Left ventricle myocardium inferior (tissue), 1 donor: ENCODE results near the gene NTN4. TPM values are rescaled to one million over a fixed set of nuclear protein-coding genes. Genes with fewer than 3 reads are reported as not detected.

ENCODE experiments used
- DNase-seq: peaks from one replicate; pipeline ENCODE4 v3.0.0-alpha.2; 2020
- H3K27ac ChIP-seq: fragments of 200-600 bp; replicated peaks from 2 replicates; pipeline ENCODE4 v1.8.0; 2021
- H3K27me3 ChIP-seq: fragments of 200-600 bp; 2 replicates; pipeline ENCODE4 v1.8.0; 2021; ENCODE audit warnings: low read depth
- H3K36me3 ChIP-seq: fragments of 200-600 bp; 2 replicates; pipeline ENCODE4 v1.8.0; 2021
- H3K4me1 ChIP-seq: fragments of 200-600 bp; 2 replicates; pipeline ENCODE4 v1.8.0; 2021
- H3K4me3 ChIP-seq: fragments of 200-600 bp; 2 replicates; pipeline ENCODE4 v1.8.0; 2021; ENCODE audit warnings: mild to moderate bottlenecking, moderate library complexity
- H3K9me3 ChIP-seq: fragments of 200-600 bp; replicated peaks from 2 replicates; pipeline ENCODE4 v1.8.0; 2021
- CTCF ChIP-seq: fragments of 200-600 bp; IDR thresholded peaks from 2 replicates; pipeline ENCODE4 v1.8.0; 2021; ENCODE audit warnings: antibody characterized with exemption, mild to moderate bottlenecking, borderline replicate concordance
- intact Hi-C: fragments of 100-400 bp; cut with micrococcal nuclease; formaldehyde crosslinking; loops from one replicate; pipeline ENCODE4 v1.11.0; 2022
- total RNA-seq: library from RNA; stranded (reverse); fragmentation: NEBNext Ultra II Directional; extraction: Animal tissue kit (Norgen Biotek cat#: 25700); gene quantifications from one replicate; pipeline ENCODE4 v1.2.1, GENCODE V29; 2021
- donor health status: DM: no; HTN: yes; CAD: no; lungs with severe emphysema.

NTN4 gene
- total RNA-seq, 1 donor from 2014 or later = 76.8 TPM

DNA sequence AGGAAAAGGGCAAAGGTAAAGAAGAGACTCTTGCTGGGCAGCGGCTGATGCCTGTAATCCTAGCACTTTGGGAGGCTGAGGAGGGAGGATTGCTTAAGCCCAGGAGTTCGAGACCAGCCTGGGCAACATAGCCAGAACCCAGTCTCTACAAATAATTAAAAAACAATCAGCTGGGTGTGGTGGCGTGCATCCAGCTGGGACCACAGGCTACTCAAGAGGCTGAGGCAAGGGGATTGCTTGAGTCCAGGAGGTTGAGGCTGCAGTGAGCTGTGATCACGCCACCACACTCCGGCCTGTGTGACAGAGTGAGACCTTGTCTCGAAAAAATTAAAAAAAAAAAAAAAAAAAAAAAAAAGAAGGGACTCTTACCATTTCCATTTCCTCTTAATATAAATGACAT, 138.9 kb downstream of the NTN4 start:
- H3K9me3 ChIP-seq = no peaks in the 10 kb centered on the region
- intact Hi-C loops = no loop called here
- peaks cover 48% of the 10 kb centered on the region for H3K4me1 ChIP-seq
- no peaks in the 10 kb centered on the region for H3K36me3 ChIP-seq
- H3K27me3 ChIP-seq = no peaks in the 10 kb centered on the region
- H3K4me3 ChIP-seq = no peak overlapping the region
- no peak for DNase-seq
- TF ChIP-seq CTCF = no peak
- H3K27ac ChIP-seq = peak overlapping the region; percentile 3

DNA sequence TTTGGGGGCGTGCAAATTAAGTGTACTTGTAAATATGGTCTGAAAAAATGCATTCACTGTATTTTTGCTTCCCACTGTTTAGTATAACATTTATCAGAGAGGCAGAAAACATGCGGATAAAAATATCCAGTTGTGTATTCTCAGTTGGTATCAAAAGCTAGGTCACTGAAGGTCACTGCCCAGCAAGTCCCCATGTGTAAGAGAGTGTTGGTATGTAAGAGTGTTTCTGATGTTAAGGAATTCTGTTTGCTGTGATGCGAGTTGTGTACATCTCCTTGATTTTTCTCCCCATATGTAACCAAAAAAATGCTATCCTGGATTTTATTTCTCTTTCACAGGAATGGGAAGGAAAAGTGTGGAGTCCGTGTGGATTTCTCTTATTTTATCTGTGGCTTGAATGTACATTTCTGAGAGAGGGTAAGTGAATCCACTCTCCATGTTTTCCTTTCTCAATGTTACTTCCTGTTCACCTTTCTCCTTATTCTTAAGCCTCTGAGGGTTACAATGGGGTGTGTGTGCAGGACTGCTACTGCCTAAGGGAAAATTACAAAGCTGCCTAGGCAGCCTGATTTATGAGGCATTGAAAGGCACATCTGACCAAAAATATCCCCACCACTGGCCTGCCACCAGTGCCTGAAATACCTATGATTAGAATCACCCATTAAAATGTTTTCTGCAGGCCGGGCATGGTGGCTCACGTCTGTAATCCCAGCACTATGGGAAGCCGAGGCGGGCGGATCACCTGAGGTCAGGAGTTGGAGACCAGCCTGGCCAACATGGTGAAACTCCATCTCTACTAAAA, 141.4 kb downstream of the NTN4 start:
- Histone ChIP-seq H3K4me1 (peaks cover 53% of the 10 kb centered on the region), H3K27ac (peak overlapping the region; percentile 80)

GRCh38 chr12:95646781-95647190, 143.8 kb downstream of the NTN4 start:
- intact Hi-C loops = no loop called here
- DNase-seq = no peak
- Histone ChIP-seq H3K4me1 (peaks cover 48% of the 10 kb centered on the region), H3K9me3 (no peaks in the 10 kb centered on the region), H3K4me3 (peak overlapping the region; percentile 24), H3K27ac (peak overlapping the region; percentile 42), H3K27me3 (no peaks in the 10 kb centered on the region), H3K36me3 (no peaks in the 10 kb centered on the region)
- no peak for TF ChIP-seq CTCF

More for the DNA sequence above, 141.4 kb downstream of the NTN4 start:
- Histone ChIP-seq H3K27me3 (no peaks in the 10 kb centered on the region), H3K4me3 (peak overlapping the region; percentile 36), H3K36me3 (no peaks in the 10 kb centered on the region), H3K9me3 (no peaks in the 10 kb centered on the region)
- TF ChIP-seq CTCF = no peak
- DNase-seq = no peak
- intact Hi-C loops = no loop called here

DNA sequence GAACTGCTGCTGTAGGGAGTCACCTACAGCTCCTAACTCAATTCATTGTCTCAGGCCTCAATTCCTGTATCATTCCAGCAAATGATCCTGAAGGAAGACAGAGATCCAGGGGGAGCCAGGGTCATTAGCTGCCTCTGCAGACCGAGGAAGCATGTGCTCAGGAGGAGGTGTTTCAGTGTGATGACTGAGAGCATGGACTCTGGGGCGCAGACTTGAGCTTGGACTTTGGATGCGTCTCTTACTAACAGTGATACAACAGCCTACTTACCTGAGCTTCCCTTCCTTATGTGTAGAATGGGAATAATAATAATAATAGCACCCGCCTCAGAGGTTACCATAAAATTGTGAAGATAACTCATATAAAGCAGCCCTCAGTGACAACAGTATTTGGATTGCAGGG, 147.3 kb downstream of the NTN4 start:
- no peaks in the 10 kb centered on the region for H3K27me3 ChIP-seq
- H3K4me3 ChIP-seq = no peak overlapping the region
- H3K4me1 ChIP-seq = peaks cover 34% of the 10 kb centered on the region
- H3K9me3 ChIP-seq = no peaks in the 10 kb centered on the region
- no peak for TF ChIP-seq CTCF
- no peaks in the 10 kb centered on the region for H3K36me3 ChIP-seq
- DNase-seq = no peak
- intact Hi-C loops = no loop called here
- H3K27ac ChIP-seq = no peak overlapping the region

DNA sequence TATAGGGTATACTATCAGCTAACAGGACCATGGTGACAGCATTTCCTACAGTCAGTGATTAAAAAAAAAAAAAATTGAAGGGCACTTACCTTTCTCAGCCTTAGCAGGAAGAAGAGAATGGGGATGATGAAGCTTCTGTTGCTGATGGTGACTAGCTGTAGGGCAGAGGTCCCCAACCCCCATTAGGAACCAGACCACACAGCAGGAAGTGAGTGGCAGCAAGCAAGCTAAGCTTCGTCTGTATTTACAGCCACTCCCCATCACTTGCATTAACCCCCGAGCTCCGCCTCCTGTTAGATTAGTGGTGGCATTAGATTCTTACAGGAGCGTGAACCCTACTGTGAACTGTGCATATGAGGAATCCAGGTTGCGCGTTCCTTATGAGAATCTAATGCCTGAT, 148.0 kb downstream of the NTN4 start:
- DNase-seq = no peak
- H3K27me3 ChIP-seq = no peaks in the 10 kb centered on the region
- H3K27ac ChIP-seq = no peak overlapping the region
- peaks cover 30% of the 10 kb centered on the region for H3K4me1 ChIP-seq
- intact Hi-C loops = no loop called here
- H3K9me3 ChIP-seq = no peaks in the 10 kb centered on the region
- no peaks in the 10 kb centered on the region for H3K36me3 ChIP-seq
- no peak for TF ChIP-seq CTCF
- H3K4me3 ChIP-seq = no peak overlapping the region
